Astrocyte (in vitro differentiated cells and primary cell): ENCODE results near the gene CHMP1B. TPM values are rescaled to one million over a fixed set of nuclear protein-coding genes. Genes with fewer than 3 reads are reported as not detected.

ENCODE experiments used
- DNase-seq: peaks from one replicate; pipeline ENCODE4 v3.0.0-alpha.2; 2010; ENCODE audit warnings: low read depth
- FAIRE-seq: peaks from 2 replicates; lab custom pipeline; 2011; peaks lifted over from hg19 to GRCh38; lab: Jason Lieb, UNC
- H2AFZ ChIP-seq: 2 replicates; pipeline ENCODE4 v1.6.0; 2012; ENCODE audit warnings: low read depth, low read length, inconsistent platforms
- H3K27ac ChIP-seq: 2 replicates; pipeline ENCODE4 v1.5.1; 2011; ENCODE audit warnings: low read depth, low read length, inconsistent platforms
- H3K27me3 ChIP-seq: 2 replicates; pipeline ENCODE4 v1.6.0; 2011; ENCODE audit warnings: low read length, inconsistent platforms; ENCODE audit not compliant: insufficient read depth
- H3K36me3 ChIP-seq: 2 replicates; pipeline ENCODE4 v1.5.1; 2011; ENCODE audit warnings: low read length, inconsistent platforms; ENCODE audit not compliant: insufficient read depth
- H3K4me1 ChIP-seq: 2 replicates; pipeline ENCODE4 v1.5.1; 2011; ENCODE audit warnings: low read length, inconsistent platforms; ENCODE audit not compliant: insufficient read depth
- H3K4me2 ChIP-seq: 2 replicates; pipeline ENCODE4 v1.6.0; 2012; ENCODE audit warnings: low read length, inconsistent platforms
- H3K4me3 ChIP-seq: 2 replicates; pipeline ENCODE4 v1.5.1; 2011; ENCODE audit warnings: low read depth, mild to moderate bottlenecking, low read length, inconsistent platforms; ENCODE audit not compliant: insufficient read depth
- H3K79me2 ChIP-seq: 2 replicates; pipeline ENCODE4 v1.6.0; 2012; ENCODE audit warnings: mild to moderate bottlenecking, low read length, inconsistent platforms; ENCODE audit not compliant: insufficient read depth
- H3K9ac ChIP-seq: 2 replicates; pipeline ENCODE4 v1.6.0; 2012; ENCODE audit warnings: mild to moderate bottlenecking, low read length, inconsistent platforms
- H3K9me3 ChIP-seq: 2 replicates; pipeline ENCODE4 v1.5.1; 2012; ENCODE audit warnings: low read depth, mild to moderate bottlenecking, low read length, inconsistent platforms; ENCODE audit not compliant: insufficient read depth
- H4K20me1 ChIP-seq: 2 replicates; pipeline ENCODE4 v1.6.0; 2012; ENCODE audit warnings: low read length, inconsistent platforms; ENCODE audit not compliant: insufficient read depth
- H3K27ac Mint-ChIP-seq: one replicate; pipeline ENCODE4 v1.8.0; 2021; ENCODE audit warnings: mild to moderate bottlenecking, mixed read lengths; ENCODE audit not compliant: unreplicated experiment
- H3K27me3 Mint-ChIP-seq: one replicate; pipeline ENCODE4 v1.8.0; 2021; ENCODE audit warnings: low read depth, mixed read lengths; ENCODE audit not compliant: unreplicated experiment
- H3K36me3 Mint-ChIP-seq: one replicate; pipeline ENCODE4 v1.8.0; 2021; ENCODE audit warnings: low read depth, mixed read lengths; ENCODE audit not compliant: unreplicated experiment
- H3K4me1 Mint-ChIP-seq: one replicate; pipeline ENCODE4 v1.8.0; 2021; ENCODE audit warnings: low read depth, mixed read lengths; ENCODE audit not compliant: unreplicated experiment
- H3K4me3 Mint-ChIP-seq: one replicate; pipeline ENCODE4 v1.8.0; 2021; ENCODE audit warnings: mild to moderate bottlenecking, moderate library complexity, mixed read lengths; ENCODE audit not compliant: unreplicated experiment
- H3K9me3 Mint-ChIP-seq: one replicate; pipeline ENCODE4 v1.8.0; 2021; ENCODE audit warnings: mild to moderate bottlenecking, mixed read lengths; ENCODE audit not compliant: unreplicated experiment
- CTCF ChIP-seq: IDR thresholded peaks from 2 replicates; pipeline ENCODE4 v1.5.1; 2011; ENCODE audit warnings: low read depth, mild to moderate bottlenecking, inconsistent platforms, low read length, moderate library complexity; ENCODE audit not compliant: insufficient read depth
- EZH2 ChIP-seq: IDR thresholded peaks from 2 replicates; pipeline ENCODE4 v1.6.1; 2012; ENCODE audit warnings: mild to moderate bottlenecking, low read length, inconsistent platforms; ENCODE audit not compliant: insufficient read depth
- total RNA-seq: library from RNA; stranded (reverse); gene quantifications from 2 replicates; pipeline ENCODE4 v1.2.1, GENCODE V29; 2021

Gene CHMP1B
- total RNA-seq, 1 donor from 2014 or later: 49.7 TPM

- Histone ChIP-seq H3K4me3 (no peak overlapping the region), H3K27ac (no peak overlapping the region), H3K79me2 (no peaks in the 10 kb centered on the region), H3K4me1 (no peaks in the 10 kb centered on the region), H3K4me2 (no peak overlapping the region), H4K20me1 (no peaks in the 10 kb centered on the region), H3K27me3 (no peaks in the 10 kb centered on the region), H3K9me3 (no peaks in the 10 kb centered on the region), H3K9ac (no peak overlapping the region), H3K36me3 (no peaks in the 10 kb centered on the region), H2AFZ (no peak overlapping the region)
- Mint-ChIP-seq H3K4me1 (peaks cover 3% of the 10 kb centered on the region), H3K4me3 (no peak overlapping the region), H3K27me3 (no peaks in the 10 kb centered on the region), H3K27ac (no peak overlapping the region), H3K36me3 (peaks cover 2% of the 10 kb centered on the region), H3K9me3 (peaks cover 2% of the 10 kb centered on the region)
- FAIRE-seq (no peak), DNase-seq (no peak)
- TF ChIP-seq EZH2: no peak
- no peak for TF ChIP-seq CTCF
Measured at GRCh38 chr18:11821208-11821607, 30.0 kb upstream of the CHMP1B start.

GRCh38 chr18:11821643-11822237 is 29.5 kb upstream of the CHMP1B start:
- H4K20me1 ChIP-seq: no peaks in the 10 kb centered on the region
- H3K9me3 Mint-ChIP-seq: peaks cover 2% of the 10 kb centered on the region
- H3K36me3 ChIP-seq: no peaks in the 10 kb centered on the region
- no peak overlapping the region for H3K9ac ChIP-seq
- no peaks in the 10 kb centered on the region for H3K27me3 Mint-ChIP-seq
- no peaks in the 10 kb centered on the region for H3K9me3 ChIP-seq
- no peak for FAIRE-seq
- no peak overlapping the region for H2AFZ ChIP-seq
- H3K27ac Mint-ChIP-seq: no peak overlapping the region
- H3K4me2 ChIP-seq: no peak overlapping the region
- DNase-seq: no peak
- H3K27ac ChIP-seq: no peak overlapping the region
- H3K79me2 ChIP-seq: no peaks in the 10 kb centered on the region
- H3K4me1 ChIP-seq: no peaks in the 10 kb centered on the region
- no peaks in the 10 kb centered on the region for H3K27me3 ChIP-seq
- H3K36me3 Mint-ChIP-seq: peaks cover 2% of the 10 kb centered on the region
- H3K4me3 Mint-ChIP-seq: no peak overlapping the region
- no peak overlapping the region for H3K4me3 ChIP-seq
- TF ChIP-seq EZH2: no peak
- TF ChIP-seq CTCF: no peak
- H3K4me1 Mint-ChIP-seq: peaks cover 3% of the 10 kb centered on the region

- H3K4me3 ChIP-seq: no peak overlapping the region
- no peak for TF ChIP-seq CTCF
- no peak for TF ChIP-seq EZH2
- H3K27me3 Mint-ChIP-seq: no peaks in the 10 kb centered on the region
- no peaks in the 10 kb centered on the region for H3K4me1 ChIP-seq
- H3K36me3 Mint-ChIP-seq: no peaks in the 10 kb centered on the region
- H3K4me3 Mint-ChIP-seq: no peak overlapping the region
- no peak overlapping the region for H3K27ac ChIP-seq
- FAIRE-seq (no peak), DNase-seq (no peak)
- H3K9me3 Mint-ChIP-seq: peaks cover 2% of the 10 kb centered on the region
- no peak overlapping the region for H3K9ac ChIP-seq
- no peak overlapping the region for H2AFZ ChIP-seq
- no peaks in the 10 kb centered on the region for H3K9me3 ChIP-seq
- H3K4me2 ChIP-seq: no peak overlapping the region
- H3K4me1 Mint-ChIP-seq: peaks cover 3% of the 10 kb centered on the region
- H3K27me3 ChIP-seq: no peaks in the 10 kb centered on the region
- H3K27ac Mint-ChIP-seq: peak overlapping the region; percentile 71
- H3K36me3 ChIP-seq: no peaks in the 10 kb centered on the region
- no peaks in the 10 kb centered on the region for H4K20me1 ChIP-seq
- H3K79me2 ChIP-seq: no peaks in the 10 kb centered on the region
Measured at GRCh38 chr18:11823545-11823944, 27.7 kb upstream of the CHMP1B start.
